Loucy (cell line): ENCODE results near the gene RBP3.

Experiments
- H2AFZ ChIP-seq: fragments of 200-600 bp; sonication (generic); 2 replicates; pipeline ENCODE4 v1.6.0; 2016; ENCODE audit warnings: antibody characterized with exemption, mild to moderate bottlenecking, low read length, moderate library complexity
- H3F3A ChIP-seq: fragments of 200-600 bp; 2 replicates; pipeline ENCODE4 v1.6.0; 2016; ENCODE audit warnings: antibody characterized with exemption, low read depth, mild to moderate bottlenecking
- H3K27me3 ChIP-seq: fragments of 200-600 bp; sonication (generic); 2 replicates; pipeline ENCODE4 v1.6.1; 2014; ENCODE audit warnings: low read length, mild to moderate bottlenecking; ENCODE audit not compliant: insufficient read depth, poor library complexity, severe bottlenecking
- H3K36me3 ChIP-seq: fragments of 200-600 bp; sonication (generic); 2 replicates; pipeline ENCODE4 v1.6.1; 2016; ENCODE audit warnings: low read length; ENCODE audit not compliant: insufficient read depth
- H3K4me1 ChIP-seq: fragments of 200-600 bp; sonication (generic); 2 replicates; pipeline ENCODE4 v1.5.1; 2014; ENCODE audit warnings: low read length, mild to moderate bottlenecking; ENCODE audit not compliant: insufficient read depth, poor library complexity, severe bottlenecking
- H3K4me2 ChIP-seq: fragments of 200-600 bp; sonication (generic); 2 replicates; pipeline ENCODE4 v1.6.0; 2014; ENCODE audit warnings: antibody characterized with exemption, low read length, low read depth, mild to moderate bottlenecking; ENCODE audit not compliant: poor library complexity, severe bottlenecking
- H3K4me3 ChIP-seq: fragments of 200-600 bp; sonication (generic); 2 replicates; pipeline ENCODE4 v1.5.1; 2014; ENCODE audit warnings: low read length, mild to moderate bottlenecking, mixed read lengths; ENCODE audit not compliant: poor library complexity, severe bottlenecking
- H3K79me2 ChIP-seq: fragments of 200-600 bp; sonication (generic); 2 replicates; pipeline ENCODE4 v1.6.1; 2014; ENCODE audit warnings: low read length; ENCODE audit not compliant: insufficient read depth
- H3K9ac ChIP-seq: fragments of 200-600 bp; sonication (generic); 2 replicates; pipeline ENCODE4 v1.6.0; 2014; ENCODE audit warnings: mild to moderate bottlenecking, low read depth, low read length, moderate library complexity; ENCODE audit not compliant: poor library complexity, severe bottlenecking
- H3K9me2 ChIP-seq: fragments of 200-600 bp; sonication (generic); replicated peaks from 2 replicates; pipeline ENCODE4 v1.6.1; 2016; ENCODE audit warnings: low read depth, low read length, mixed read lengths
- H3K9me3 ChIP-seq: fragments of 200-600 bp; sonication (generic); 2 replicates; pipeline ENCODE4 v1.6.1; 2014; ENCODE audit warnings: mild to moderate bottlenecking, antibody characterized with exemption, low read length, low read depth; ENCODE audit not compliant: insufficient read depth
- H4K20me1 ChIP-seq: fragments of 200-600 bp; sonication (generic); 2 replicates; pipeline ENCODE4 v1.6.0; 2014; ENCODE audit warnings: antibody characterized with exemption, low read length, mild to moderate bottlenecking; ENCODE audit not compliant: insufficient read depth, poor library complexity, severe bottlenecking
- EZH2phosphoT487 ChIP-seq: fragments of 200-600 bp; IDR thresholded peaks from 2 replicates; pipeline ENCODE4 v1.6.1; 2018; ENCODE audit warnings: antibody characterized with exemption, mild to moderate bottlenecking, moderate library complexity, borderline replicate concordance
- TF ChIP-seq, protein P1 (sequence below): fragments of 200-600 bp; sonication (generic); conservative IDR thresholded peaks from 2 replicates; pipeline ENCODE4 v1.5.1; 2014; ENCODE audit warnings: mild to moderate bottlenecking, antibody characterized with exemption, low read length

The RBP3 gene

DNA sequence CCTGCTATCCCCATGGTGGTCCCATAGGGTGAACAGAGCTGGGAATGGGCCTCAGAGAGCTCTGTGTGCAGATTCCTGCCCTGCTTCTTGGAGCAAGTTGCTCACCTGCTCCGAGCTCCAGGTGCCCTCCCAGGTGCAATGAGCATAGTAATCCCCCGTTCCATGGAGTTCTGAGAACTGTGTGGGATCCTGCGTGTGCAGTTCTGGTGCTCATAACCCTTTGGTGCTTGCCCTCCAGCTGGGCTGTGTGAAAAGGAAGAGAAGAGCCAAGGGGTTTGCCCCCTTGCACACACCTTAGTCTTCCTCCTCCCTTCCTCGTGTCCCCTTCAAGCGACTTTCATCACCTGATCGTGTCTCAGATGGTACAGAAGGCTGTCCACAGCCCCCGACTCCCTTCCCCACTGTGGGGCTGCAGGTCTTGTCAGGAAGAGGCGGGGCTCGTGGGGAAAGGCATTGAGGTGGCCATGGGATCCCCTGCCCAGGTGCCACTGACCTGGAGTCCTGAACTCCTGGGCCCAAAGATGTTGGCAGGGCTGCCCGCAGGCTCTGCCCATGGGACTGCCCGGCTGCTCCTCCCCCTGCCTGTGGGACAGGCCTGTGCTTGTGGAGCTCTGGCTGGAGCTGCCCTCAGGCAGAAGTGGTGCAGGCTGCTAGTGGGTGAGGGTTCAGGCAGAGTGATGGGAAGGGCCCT lies 57.8 kb downstream of the RBP3 start:
- H4K20me1 ChIP-seq = no peaks in the 10 kb centered on the region
- no peak overlapping the region for H3K4me3 ChIP-seq
- no peak overlapping the region for H2AFZ ChIP-seq
- no peaks in the 10 kb centered on the region for H3K9me2 ChIP-seq
- no peak for TF ChIP-seq EZH2phosphoT487
- TF ChIP-seq, protein P1, sequence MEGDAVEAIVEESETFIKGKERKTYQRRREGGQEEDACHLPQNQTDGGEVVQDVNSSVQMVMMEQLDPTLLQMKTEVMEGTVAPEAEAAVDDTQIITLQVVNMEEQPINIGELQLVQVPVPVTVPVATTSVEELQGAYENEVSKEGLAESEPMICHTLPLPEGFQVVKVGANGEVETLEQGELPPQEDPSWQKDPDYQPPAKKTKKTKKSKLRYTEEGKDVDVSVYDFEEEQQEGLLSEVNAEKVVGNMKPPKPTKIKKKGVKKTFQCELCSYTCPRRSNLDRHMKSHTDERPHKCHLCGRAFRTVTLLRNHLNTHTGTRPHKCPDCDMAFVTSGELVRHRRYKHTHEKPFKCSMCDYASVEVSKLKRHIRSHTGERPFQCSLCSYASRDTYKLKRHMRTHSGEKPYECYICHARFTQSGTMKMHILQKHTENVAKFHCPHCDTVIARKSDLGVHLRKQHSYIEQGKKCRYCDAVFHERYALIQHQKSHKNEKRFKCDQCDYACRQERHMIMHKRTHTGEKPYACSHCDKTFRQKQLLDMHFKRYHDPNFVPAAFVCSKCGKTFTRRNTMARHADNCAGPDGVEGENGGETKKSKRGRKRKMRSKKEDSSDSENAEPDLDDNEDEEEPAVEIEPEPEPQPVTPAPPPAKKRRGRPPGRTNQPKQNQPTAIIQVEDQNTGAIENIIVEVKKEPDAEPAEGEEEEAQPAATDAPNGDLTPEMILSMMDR = no peak
- no peaks in the 10 kb centered on the region for H3K79me2 ChIP-seq
- H3K9me3 ChIP-seq = no peaks in the 10 kb centered on the region
- no peaks in the 10 kb centered on the region for H3F3A ChIP-seq
- H3K9ac ChIP-seq = no peak overlapping the region
- no peaks in the 10 kb centered on the region for H3K36me3 ChIP-seq
- no peak overlapping the region for H3K4me2 ChIP-seq
- H3K4me1 ChIP-seq = no peaks in the 10 kb centered on the region
- H3K27me3 ChIP-seq = no peaks in the 10 kb centered on the region

DNA sequence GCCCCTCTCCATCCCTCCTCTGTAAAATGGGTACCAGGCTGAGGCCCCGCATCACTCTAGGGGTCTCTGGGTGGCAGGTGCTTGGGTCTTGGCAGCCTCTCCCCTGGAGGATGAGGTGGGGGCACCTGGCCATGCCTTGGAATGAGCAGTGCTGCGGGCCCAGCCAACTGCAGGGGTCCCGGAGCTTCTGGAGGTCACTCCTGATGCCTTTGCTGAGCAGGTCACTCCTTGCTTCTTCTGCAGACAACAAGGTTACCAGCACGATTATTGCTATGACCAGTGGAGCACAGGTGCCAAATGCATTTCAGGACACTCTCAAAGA lies 58.3 kb downstream of the RBP3 start:
- Histone ChIP-seq H3K36me3 (no peaks in the 10 kb centered on the region), H3K4me3 (no peak overlapping the region), H3K9ac (no peak overlapping the region), H3K79me2 (no peaks in the 10 kb centered on the region), H3K4me2 (no peak overlapping the region), H4K20me1 (no peaks in the 10 kb centered on the region), H2AFZ (no peak overlapping the region), H3F3A (no peaks in the 10 kb centered on the region), H3K9me3 (no peaks in the 10 kb centered on the region), H3K4me1 (no peaks in the 10 kb centered on the region), H3K27me3 (no peaks in the 10 kb centered on the region), H3K9me2 (no peaks in the 10 kb centered on the region)
- no peak for TF ChIP-seq EZH2phosphoT487
- TF ChIP-seq, protein P1 = no peak

DNA sequence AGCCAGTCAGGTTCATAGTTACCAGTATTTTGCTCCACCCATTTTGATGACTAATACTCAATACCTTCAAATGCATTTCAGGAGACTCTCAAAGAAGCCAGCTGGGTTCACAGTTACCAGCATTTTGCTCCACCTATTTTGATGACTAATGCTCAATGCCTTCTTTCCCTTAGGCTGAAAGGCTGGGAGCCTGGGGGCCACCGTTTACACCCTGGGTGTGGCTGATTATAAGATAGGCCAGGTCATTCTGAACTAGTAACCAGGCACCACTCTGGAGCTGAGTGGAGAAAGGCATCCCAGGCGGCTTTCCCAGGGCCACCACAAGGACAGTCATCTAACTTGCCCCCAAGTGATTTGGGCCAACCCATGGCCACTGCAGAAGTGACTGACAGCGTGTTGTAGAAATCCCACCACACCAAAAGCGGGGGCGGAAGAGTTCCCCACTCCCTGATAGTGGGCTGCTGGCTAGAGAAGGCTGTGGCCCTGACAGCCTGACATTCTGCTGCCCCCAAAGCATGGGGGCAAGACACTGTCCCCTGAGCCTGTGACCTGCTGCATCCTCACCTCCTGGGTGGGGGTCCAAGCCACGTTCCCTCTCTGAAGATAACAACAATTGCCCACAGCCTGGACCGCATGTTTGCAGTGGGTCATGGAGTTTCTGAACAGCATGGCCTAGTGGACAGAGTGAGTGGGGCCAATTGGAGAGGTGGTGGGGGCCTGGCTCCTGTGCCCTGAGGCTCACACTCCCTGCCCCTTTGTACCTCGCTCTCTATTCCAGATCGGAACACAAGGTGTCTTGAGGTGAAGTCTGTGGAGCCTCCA lies 58.9 kb downstream of the RBP3 start:
- H3K9me3 ChIP-seq = no peaks in the 10 kb centered on the region
- no peaks in the 10 kb centered on the region for H3K9me2 ChIP-seq
- no peak overlapping the region for H3K9ac ChIP-seq
- H4K20me1 ChIP-seq = no peaks in the 10 kb centered on the region
- H3K79me2 ChIP-seq = no peaks in the 10 kb centered on the region
- H3K4me3 ChIP-seq = no peak overlapping the region
- H2AFZ ChIP-seq = no peak overlapping the region
- H3F3A ChIP-seq = no peaks in the 10 kb centered on the region
- no peak for TF ChIP-seq EZH2phosphoT487
- TF ChIP-seq, protein P1 = no peak
- no peaks in the 10 kb centered on the region for H3K27me3 ChIP-seq
- no peak overlapping the region for H3K4me2 ChIP-seq
- H3K36me3 ChIP-seq = no peaks in the 10 kb centered on the region
- no peaks in the 10 kb centered on the region for H3K4me1 ChIP-seq
